ENCODE measurements around the gene VWA3A.

DNA sequence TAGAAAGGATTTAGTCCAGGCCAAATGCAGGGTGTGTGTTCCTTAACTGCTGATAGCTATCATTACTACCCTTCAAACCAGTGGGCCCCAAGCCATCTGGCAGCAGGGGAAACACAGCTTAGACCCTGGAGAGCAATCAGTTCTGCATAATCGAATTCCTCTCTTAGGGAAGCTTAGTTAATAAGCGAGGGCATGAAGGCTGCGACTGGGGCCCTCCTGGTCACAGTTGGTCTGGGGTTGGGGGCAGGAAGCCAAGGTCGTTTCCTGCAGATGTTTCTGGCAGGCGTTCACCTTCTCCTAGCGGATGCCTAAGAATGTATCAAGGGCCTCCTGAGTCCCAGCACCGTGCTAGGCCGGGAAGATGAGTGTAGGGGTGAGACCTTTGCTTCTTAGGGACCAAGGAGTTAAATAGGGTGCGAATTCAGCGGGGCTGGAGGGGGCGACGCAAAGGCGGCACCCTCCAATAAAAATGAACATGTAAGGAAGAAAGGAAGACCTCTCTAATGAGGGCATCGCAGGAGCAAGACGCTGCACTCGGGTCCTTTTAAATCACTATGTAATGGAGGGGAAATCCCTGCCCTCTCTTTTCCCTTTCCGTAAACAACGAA lies 97.2 kb downstream of the VWA3A start:
- TF ChIP-seq, protein P1, sequence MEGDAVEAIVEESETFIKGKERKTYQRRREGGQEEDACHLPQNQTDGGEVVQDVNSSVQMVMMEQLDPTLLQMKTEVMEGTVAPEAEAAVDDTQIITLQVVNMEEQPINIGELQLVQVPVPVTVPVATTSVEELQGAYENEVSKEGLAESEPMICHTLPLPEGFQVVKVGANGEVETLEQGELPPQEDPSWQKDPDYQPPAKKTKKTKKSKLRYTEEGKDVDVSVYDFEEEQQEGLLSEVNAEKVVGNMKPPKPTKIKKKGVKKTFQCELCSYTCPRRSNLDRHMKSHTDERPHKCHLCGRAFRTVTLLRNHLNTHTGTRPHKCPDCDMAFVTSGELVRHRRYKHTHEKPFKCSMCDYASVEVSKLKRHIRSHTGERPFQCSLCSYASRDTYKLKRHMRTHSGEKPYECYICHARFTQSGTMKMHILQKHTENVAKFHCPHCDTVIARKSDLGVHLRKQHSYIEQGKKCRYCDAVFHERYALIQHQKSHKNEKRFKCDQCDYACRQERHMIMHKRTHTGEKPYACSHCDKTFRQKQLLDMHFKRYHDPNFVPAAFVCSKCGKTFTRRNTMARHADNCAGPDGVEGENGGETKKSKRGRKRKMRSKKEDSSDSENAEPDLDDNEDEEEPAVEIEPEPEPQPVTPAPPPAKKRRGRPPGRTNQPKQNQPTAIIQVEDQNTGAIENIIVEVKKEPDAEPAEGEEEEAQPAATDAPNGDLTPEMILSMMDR (conservative IDR thresholded peaks at IDR 0.05 in 1 of 2, IDR thresholded peaks at IDR 0.05 in 1 of 2; ENCODE audit: low read depth in 1 of 2, low read length in 2 of 2), result no peak
- TF ChIP-seq EZH2 (IDR thresholded peaks at IDR 0.05; ENCODE audit: low read length, missing control alignments), result no peak
